ENCODE results near the gene ALOX12B. TPM values are rescaled to one million over a fixed set of nuclear protein-coding genes. Genes with fewer than 3 reads are reported as not detected.

Gene ALOX12B
- total and polyA plus RNA-seq, 2 of the 13 experiments (the other 11 are each of a cell fraction or from before 2014, with no cell fraction given): 0.13 TPM; not detected in 1

- TF ChIP-seq FOSL2 (CRISPR knock-in tag; IDR thresholded peaks at IDR 0.05): peak; percentile 66
- 0 out of 2 replicates have a peak, but pooled peaks have one; percentile 53 for TF ChIP-seq ZNF451 (CRISPR knock-in tag; IDR thresholded peaks at IDR 0.05)
- TF ChIP-seq IKZF5 (CRISPR knock-in tag; IDR thresholded peaks at IDR 0.05): peak; percentile 57
- TF ChIP-seq SAFB2 (CRISPR knock-in tag; IDR thresholded peaks at IDR 0.05; ENCODE audit: borderline replicate concordance, low read depth): 0 out of 2 replicates have a peak, but pooled peaks have one; percentile 24
- peak; percentile 80 for TF ChIP-seq MAX (IDR thresholded peaks at IDR 0.05)
- no peak for TF ChIP-seq KDM4B (CRISPR knock-in tag; IDR thresholded peaks at IDR 0.05)
- TF ChIP-seq CENPT (CRISPR knock-in tag; IDR thresholded peaks at IDR 0.05; ENCODE audit: low read depth): 0 out of 2 replicates have a peak, but pooled peaks have one; percentile 61
- TF ChIP-seq ZBTB14 (CRISPR knock-in tag; IDR thresholded peaks at IDR 0.05): no peak
- TF ChIP-seq ASH2L (IDR thresholded peaks at IDR 0.05; ENCODE audit: insufficient read length, low read depth, low read length): peak; percentile 55
- TF ChIP-seq, protein P1, sequence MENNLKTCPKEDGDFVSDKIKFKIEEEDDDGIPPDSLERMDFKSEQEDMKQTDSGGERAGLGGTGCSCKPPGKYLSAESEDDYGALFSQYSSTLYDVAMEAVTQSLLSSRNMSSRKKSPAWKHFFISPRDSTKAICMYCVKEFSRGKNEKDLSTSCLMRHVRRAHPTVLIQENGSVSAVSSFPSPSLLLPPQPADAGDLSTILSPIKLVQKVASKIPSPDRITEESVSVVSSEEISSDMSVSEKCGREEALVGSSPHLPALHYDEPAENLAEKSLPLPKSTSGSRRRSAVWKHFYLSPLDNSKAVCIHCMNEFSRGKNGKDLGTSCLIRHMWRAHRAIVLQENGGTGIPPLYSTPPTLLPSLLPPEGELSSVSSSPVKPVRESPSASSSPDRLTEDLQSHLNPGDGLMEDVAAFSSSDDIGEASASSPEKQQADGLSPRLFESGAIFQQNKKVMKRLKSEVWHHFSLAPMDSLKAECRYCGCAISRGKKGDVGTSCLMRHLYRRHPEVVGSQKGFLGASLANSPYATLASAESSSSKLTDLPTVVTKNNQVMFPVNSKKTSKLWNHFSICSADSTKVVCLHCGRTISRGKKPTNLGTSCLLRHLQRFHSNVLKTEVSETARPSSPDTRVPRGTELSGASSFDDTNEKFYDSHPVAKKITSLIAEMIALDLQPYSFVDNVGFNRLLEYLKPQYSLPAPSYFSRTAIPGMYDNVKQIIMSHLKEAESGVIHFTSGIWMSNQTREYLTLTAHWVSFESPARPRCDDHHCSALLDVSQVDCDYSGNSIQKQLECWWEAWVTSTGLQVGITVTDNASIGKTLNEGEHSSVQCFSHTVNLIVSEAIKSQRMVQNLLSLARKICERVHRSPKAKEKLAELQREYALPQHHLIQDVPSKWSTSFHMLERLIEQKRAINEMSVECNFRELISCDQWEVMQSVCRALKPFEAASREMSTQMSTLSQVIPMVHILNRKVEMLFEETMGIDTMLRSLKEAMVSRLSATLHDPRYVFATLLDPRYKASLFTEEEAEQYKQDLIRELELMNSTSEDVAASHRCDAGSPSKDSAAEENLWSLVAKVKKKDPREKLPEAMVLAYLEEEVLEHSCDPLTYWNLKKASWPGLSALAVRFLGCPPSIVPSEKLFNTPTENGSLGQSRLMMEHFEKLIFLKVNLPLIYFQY (CRISPR knock-in tag; IDR thresholded peaks at IDR 0.05; ENCODE audit: borderline replicate concordance): no peak; the same call in 1 of the 2 replicates
- peak; percentile 98 for TF ChIP-seq TBX2 (CRISPR knock-in tag; IDR thresholded peaks at IDR 0.05; ENCODE audit: borderline replicate concordance)
- TF ChIP-seq KDM5A (IDR thresholded peaks at IDR 0.05; ENCODE audit: borderline replicate concordance, low read length): peak; percentile 30; the same call in 1 of the 2 replicates
- peak; percentile 47; the same call in 1 of the 2 replicates for TF ChIP-seq ZNF281 (CRISPR knock-in tag; IDR thresholded peaks at IDR 0.05; ENCODE audit: borderline replicate concordance)
- no peak; the same call in 1 of the 2 replicates for TF ChIP-seq ZNF343 (CRISPR knock-in tag; IDR thresholded peaks at IDR 0.05)
- no peak for TF ChIP-seq SOX6 (IDR thresholded peaks at IDR 0.05)
- TF ChIP-seq SOX6 (CRISPR knock-in tag; IDR thresholded peaks at IDR 0.05): peak; percentile 92
Measured at GRCh38 chr17:8056232-8056975, 31.1 kb downstream of the ALOX12B start (continued).

Data from HepG2 (cell line).